Measurements from ENCODE around the gene TMCC1. TPM values are rescaled to one million over a fixed set of nuclear protein-coding genes. Genes with fewer than 3 reads are reported as not detected.

Gene TMCC1
- total and polyA plus RNA-seq, 2 donors (not counting 1 experiment from before 2014, with no cell fraction given): 8.5 to 32.2 TPM

DNA sequence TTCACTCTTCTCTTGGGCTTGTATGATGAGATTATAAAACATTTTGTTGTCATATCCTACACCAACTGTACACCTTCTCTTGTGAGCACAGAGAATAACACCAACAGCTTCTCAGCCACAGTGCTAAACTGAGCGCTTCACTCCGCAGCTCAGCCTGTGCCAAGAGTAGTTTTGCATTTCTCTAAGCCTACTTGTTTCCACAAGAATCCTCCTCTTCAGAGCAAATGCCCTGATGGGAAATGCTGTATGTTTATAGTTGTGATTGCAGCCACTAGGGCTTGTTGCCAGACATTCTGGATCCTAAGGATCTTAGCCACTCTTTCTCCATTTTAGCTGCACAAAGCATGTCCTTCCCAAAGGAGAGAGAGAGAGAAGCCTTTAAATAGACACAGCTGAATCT lies 148.3 kb downstream of the TMCC1 start:
- intact Hi-C loops (cut with micrococcal nuclease): no loop called here
- no peak overlapping the region for H3K4me3 ChIP-seq (ENCODE audit: control extremely low read depth in 1 of 5, extremely low read depth in 1 of 5, insufficient read depth in 1 of 5, low read depth in 2 of 5, low read length in 4 of 5)
- peaks cover 20% of the 10 kb centered on the region for H3K79me2 ChIP-seq (ENCODE audit: control insufficient read depth, insufficient read depth, low read length)
- H4K20me1 ChIP-seq (ENCODE audit: control insufficient read depth, insufficient read depth, low read length, poor library complexity, severe bottlenecking): no peaks in the 10 kb centered on the region
- Mint-ChIP-seq H3K27ac (no peak overlapping the region), H3K4me1 (peaks cover 16% of the 10 kb centered on the region), H3K9me3 (ENCODE audit: insufficient read depth) (no peaks in the 10 kb centered on the region), H3K27me3 (no peaks in the 10 kb centered on the region), H3K4me3 (no peak overlapping the region)
- no peak for TF ChIP-seq EZH2 (IDR thresholded peaks at IDR 0.05; ENCODE audit: borderline replicate concordance, insufficient read depth, low read depth, low read length, poor library complexity, severe bottlenecking)
- TF ChIP-seq, protein P1, sequence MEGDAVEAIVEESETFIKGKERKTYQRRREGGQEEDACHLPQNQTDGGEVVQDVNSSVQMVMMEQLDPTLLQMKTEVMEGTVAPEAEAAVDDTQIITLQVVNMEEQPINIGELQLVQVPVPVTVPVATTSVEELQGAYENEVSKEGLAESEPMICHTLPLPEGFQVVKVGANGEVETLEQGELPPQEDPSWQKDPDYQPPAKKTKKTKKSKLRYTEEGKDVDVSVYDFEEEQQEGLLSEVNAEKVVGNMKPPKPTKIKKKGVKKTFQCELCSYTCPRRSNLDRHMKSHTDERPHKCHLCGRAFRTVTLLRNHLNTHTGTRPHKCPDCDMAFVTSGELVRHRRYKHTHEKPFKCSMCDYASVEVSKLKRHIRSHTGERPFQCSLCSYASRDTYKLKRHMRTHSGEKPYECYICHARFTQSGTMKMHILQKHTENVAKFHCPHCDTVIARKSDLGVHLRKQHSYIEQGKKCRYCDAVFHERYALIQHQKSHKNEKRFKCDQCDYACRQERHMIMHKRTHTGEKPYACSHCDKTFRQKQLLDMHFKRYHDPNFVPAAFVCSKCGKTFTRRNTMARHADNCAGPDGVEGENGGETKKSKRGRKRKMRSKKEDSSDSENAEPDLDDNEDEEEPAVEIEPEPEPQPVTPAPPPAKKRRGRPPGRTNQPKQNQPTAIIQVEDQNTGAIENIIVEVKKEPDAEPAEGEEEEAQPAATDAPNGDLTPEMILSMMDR (IDR thresholded peaks at IDR 0.05): no peak
- H3K36me3 ChIP-seq (replicated peaks in 1 of 2; ENCODE audit: control extremely low read depth in 1 of 2, control insufficient read depth in 1 of 2, extremely low read depth in 1 of 2, insufficient read depth in 2 of 2, low read length in 1 of 2): no peaks in the 10 kb centered on the region
- no peak for ATAC-seq (ENCODE audit: low read depth)
- H3K9ac ChIP-seq (ENCODE audit: low read length): no peak overlapping the region
- ChIA-PET POLR2A (no interaction called here), CTCF (no interaction called here)
- no peaks in the 10 kb centered on the region for H3K4me1 ChIP-seq (ENCODE audit: control insufficient read depth in 2 of 2, insufficient read depth in 2 of 2, low read length in 2 of 2)
- no peaks in the 10 kb centered on the region for H3K27me3 ChIP-seq (replicated peaks in 1 of 4; ENCODE audit: control extremely low read depth in 1 of 4, control insufficient read depth in 3 of 4, insufficient read depth in 4 of 4, low read length in 3 of 4)
- WGBS (ENCODE audit: insufficient coverage): 100% methylated on average over 1 of the region's 2 CpGs
- H3K9me3 ChIP-seq (ENCODE audit: control extremely low read depth in 1 of 3, control insufficient read depth in 2 of 3, insufficient read depth in 1 of 3, low read length in 2 of 3): no peaks in the 10 kb centered on the region
- no peak for DNase-seq
- no peak overlapping the region for H2AFZ ChIP-seq (ENCODE audit: insufficient read depth, low read depth, low read length, poor library complexity, severe bottlenecking)
- H3K27ac ChIP-seq (ENCODE audit: low read length in 2 of 2): no peak overlapping the region
- H3K4me2 ChIP-seq (replicated peaks; ENCODE audit: low read depth, low read length, poor library complexity, severe bottlenecking): no peak overlapping the region

DNA sequence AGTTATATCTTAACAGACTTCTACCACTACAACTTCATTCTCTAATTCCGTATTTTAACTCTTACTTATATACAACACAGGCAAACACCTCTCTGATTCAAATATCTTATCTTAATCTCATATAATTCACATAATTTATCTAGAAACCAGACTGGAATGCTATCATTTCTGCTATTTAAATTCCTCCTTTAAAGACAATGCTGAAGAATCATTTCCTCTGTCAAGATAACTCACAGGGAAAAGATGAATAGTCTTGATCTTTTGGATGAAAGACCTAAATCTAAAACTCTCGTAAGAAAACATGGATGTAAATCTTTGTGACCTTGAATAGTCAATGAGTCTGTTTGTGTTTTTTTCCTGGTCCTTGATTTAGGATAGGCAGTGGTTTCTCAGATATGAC lies 151.7 kb downstream of the TMCC1 start:
- no peak overlapping the region for H3K4me2 ChIP-seq (replicated peaks; ENCODE audit: low read depth, low read length, poor library complexity, severe bottlenecking)
- H3K4me1 ChIP-seq (ENCODE audit: control insufficient read depth in 2 of 2, insufficient read depth in 2 of 2, low read length in 2 of 2): no peaks in the 10 kb centered on the region
- ATAC-seq (ENCODE audit: low read depth): no peak
- POLR2A ChIA-PET: no interaction called here
- H3K4me3 Mint-ChIP-seq: no peak overlapping the region
- H3K9ac ChIP-seq (ENCODE audit: low read length): no peak overlapping the region
- no peak for TF ChIP-seq EZH2 (IDR thresholded peaks at IDR 0.05; ENCODE audit: borderline replicate concordance, insufficient read depth, low read depth, low read length, poor library complexity, severe bottlenecking)
- TF ChIP-seq, protein P1 (IDR thresholded peaks at IDR 0.05): no peak
- peaks cover 18% of the 10 kb centered on the region for H3K4me1 Mint-ChIP-seq
- H3K27me3 ChIP-seq (replicated peaks in 1 of 4; ENCODE audit: control extremely low read depth in 1 of 4, control insufficient read depth in 3 of 4, insufficient read depth in 4 of 4, low read length in 3 of 4): no peaks in the 10 kb centered on the region
- no peak overlapping the region for H3K27ac ChIP-seq (ENCODE audit: low read length in 2 of 2)
- peaks cover 8% of the 10 kb centered on the region for H3K79me2 ChIP-seq (ENCODE audit: control insufficient read depth, insufficient read depth, low read length)
- no peak overlapping the region for H3K4me3 ChIP-seq (ENCODE audit: control extremely low read depth in 1 of 5, extremely low read depth in 1 of 5, insufficient read depth in 1 of 5, low read depth in 2 of 5, low read length in 4 of 5)
- intact Hi-C loops (cut with micrococcal nuclease): no loop called here
- H3K9me3 ChIP-seq (ENCODE audit: control extremely low read depth in 1 of 3, control insufficient read depth in 2 of 3, insufficient read depth in 1 of 3, low read length in 2 of 3): no peaks in the 10 kb centered on the region
- WGBS (ENCODE audit: insufficient coverage): no CpG with 5 or more reads among the region's 2 CpGs
- H3K9me3 Mint-ChIP-seq (ENCODE audit: insufficient read depth): no peaks in the 10 kb centered on the region
- no peak overlapping the region for H3K27ac Mint-ChIP-seq
- no peak for DNase-seq
- no peaks in the 10 kb centered on the region for H3K27me3 Mint-ChIP-seq
- no peaks in the 10 kb centered on the region for H4K20me1 ChIP-seq (ENCODE audit: control insufficient read depth, insufficient read depth, low read length, poor library complexity, severe bottlenecking)
- CTCF ChIA-PET: no interaction called here
- H2AFZ ChIP-seq (ENCODE audit: insufficient read depth, low read depth, low read length, poor library complexity, severe bottlenecking): no peak overlapping the region
- H3K36me3 ChIP-seq (replicated peaks in 1 of 2; ENCODE audit: control extremely low read depth in 1 of 2, control insufficient read depth in 1 of 2, extremely low read depth in 1 of 2, insufficient read depth in 2 of 2, low read length in 1 of 2): no peaks in the 10 kb centered on the region

Measured in B cell (primary cell).